ENCODE results near the gene SNX32. TPM values are rescaled to one million over a fixed set of nuclear protein-coding genes. Genes with fewer than 3 reads are reported as not detected.

SNX32 gene
- total RNA-seq, 4 donors from 2014 or later = 0.33 to 0.78 (median 0.41) TPM

DNA sequence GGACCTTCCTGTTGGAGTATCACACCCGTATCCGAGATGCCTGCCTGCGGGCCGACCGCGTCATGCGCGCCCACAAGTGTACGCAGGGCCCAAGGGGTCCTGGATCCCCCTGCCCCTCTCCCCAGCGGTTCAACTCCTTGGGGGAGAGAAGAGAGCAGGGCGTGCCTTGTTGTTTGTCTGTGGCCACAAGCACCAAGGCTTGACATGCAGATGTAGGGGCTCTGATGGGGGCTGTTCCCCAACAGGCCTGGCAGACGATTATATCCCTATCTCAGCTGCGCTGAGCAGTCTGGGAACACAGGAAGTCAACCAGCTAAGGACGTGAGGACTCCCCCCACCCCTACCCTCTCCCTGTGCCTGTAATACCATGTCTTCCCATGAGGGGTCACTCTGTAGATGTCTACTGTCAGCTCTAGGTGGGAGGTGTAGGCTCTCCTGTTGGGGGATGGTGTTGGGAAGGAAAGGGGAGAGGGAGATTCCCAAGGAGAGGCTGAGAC is 17.4 kb downstream of the SNX32 start:
- H3K27me3 ChIP-seq = no peaks in the 10 kb centered on the region
- intact Hi-C loops (cut with DNase I) = no loop called here

DNA sequence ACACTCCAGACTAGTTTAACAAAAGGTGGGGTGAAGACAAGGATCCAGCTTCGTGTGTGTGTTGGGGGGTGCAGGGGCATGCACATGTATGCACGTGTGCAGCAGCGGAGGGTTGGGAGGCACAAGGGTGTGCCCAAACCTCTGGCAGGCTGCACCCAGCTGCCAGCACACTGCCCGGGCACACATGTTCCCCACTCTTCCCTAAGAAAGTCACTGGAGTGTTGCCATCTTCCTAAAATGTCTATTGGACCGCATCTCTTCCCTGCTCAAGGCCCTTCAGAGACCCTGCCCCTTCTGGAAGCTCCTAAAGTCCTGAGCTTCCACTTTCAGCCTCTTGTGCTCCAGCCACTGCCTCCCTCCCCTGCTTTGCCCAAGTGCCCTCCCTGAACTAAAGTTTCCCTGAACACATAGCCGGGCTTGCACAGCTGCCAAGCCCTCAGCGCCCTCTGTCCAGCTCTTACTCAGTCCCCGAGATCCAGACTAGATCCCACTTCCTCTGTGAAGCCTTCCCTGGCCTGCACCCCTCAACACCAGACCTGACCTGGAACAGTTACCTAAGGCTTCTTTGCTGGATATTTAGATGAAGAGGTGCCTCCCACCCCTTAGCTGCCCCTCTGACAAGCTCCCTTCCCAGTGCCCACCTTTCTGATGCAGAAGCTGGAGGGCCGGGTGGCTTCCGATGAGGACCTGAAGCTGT is 18.2 kb downstream of the SNX32 start:
- Histone ChIP-seq H3K27me3 (no peaks in the 10 kb centered on the region), H3K36me3 (peaks cover 22 to 65% (median 60%) of the 10 kb centered on the region in 4 donors), H3K9me3 (peaks cover 0 to 9% (median 3%) of the 10 kb centered on the region in 4 donors), H3K4me1 (peaks cover 21 to 49% (median 38%) of the 10 kb centered on the region in 4 donors), H3K27ac (replicated peaks in 1 of 4) (no peak overlapping the region), H3K4me3 (no peak overlapping the region)
- DNase-seq (ENCODE audit: extremely low spot score) = no peak
- TF ChIP-seq POLR2A (IDR thresholded peaks at IDR 0.05; ENCODE audit: low read depth) (no peak), EP300 (IDR thresholded peaks at IDR 0.05) (no peak), POLR2AphosphoS5 (IDR thresholded peaks at IDR 0.05) (no peak)
- TF ChIP-seq, protein P1, sequence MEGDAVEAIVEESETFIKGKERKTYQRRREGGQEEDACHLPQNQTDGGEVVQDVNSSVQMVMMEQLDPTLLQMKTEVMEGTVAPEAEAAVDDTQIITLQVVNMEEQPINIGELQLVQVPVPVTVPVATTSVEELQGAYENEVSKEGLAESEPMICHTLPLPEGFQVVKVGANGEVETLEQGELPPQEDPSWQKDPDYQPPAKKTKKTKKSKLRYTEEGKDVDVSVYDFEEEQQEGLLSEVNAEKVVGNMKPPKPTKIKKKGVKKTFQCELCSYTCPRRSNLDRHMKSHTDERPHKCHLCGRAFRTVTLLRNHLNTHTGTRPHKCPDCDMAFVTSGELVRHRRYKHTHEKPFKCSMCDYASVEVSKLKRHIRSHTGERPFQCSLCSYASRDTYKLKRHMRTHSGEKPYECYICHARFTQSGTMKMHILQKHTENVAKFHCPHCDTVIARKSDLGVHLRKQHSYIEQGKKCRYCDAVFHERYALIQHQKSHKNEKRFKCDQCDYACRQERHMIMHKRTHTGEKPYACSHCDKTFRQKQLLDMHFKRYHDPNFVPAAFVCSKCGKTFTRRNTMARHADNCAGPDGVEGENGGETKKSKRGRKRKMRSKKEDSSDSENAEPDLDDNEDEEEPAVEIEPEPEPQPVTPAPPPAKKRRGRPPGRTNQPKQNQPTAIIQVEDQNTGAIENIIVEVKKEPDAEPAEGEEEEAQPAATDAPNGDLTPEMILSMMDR (IDR thresholded peaks at IDR 0.05) = no peak
- intact Hi-C loops (cut with DNase I) = no loop called here
- WGBS = 79% methylated on average over 8 of the region's 10 CpGs

More for the DNA sequence above, 17.4 kb downstream of the SNX32 start:
- 91% methylated on average over 13 of the region's 14 CpGs for WGBS
- H3K36me3 ChIP-seq = peaks cover 22 to 59% (median 58%) of the 10 kb centered on the region in 4 donors
- TF ChIP-seq EP300 (IDR thresholded peaks at IDR 0.05) (no peak), POLR2AphosphoS5 (IDR thresholded peaks at IDR 0.05) (peak in 1 of 2 donors; percentile 20)
- TF ChIP-seq, protein P1 (IDR thresholded peaks at IDR 0.05) = peak in 1 of 3 experiments; percentile 43
- H3K4me1 ChIP-seq = peaks cover 13 to 42% (median 31%) of the 10 kb centered on the region in 4 donors
- no peak overlapping the region for H3K27ac ChIP-seq (replicated peaks in 1 of 4)
- peaks cover 0 to 9% (median 3%) of the 10 kb centered on the region in 4 donors for H3K9me3 ChIP-seq
- no peak overlapping the region for H3K4me3 ChIP-seq
- DNase-seq (ENCODE audit: extremely low spot score) = no peak

- Histone ChIP-seq H3K27ac (replicated peaks in 1 of 4) (peak overlapping the region in 1 of 4 donors; percentile 19), H3K9me3 (peaks cover 0 to 9% (median 3%) of the 10 kb centered on the region in 4 donors), H3K27me3 (no peaks in the 10 kb centered on the region), H3K4me3 (no peak overlapping the region), H3K36me3 (peaks cover 22 to 65% (median 60%) of the 10 kb centered on the region in 4 donors), H3K4me1 (peaks cover 21 to 49% (median 38%) of the 10 kb centered on the region in 4 donors)
- TF ChIP-seq POLR2A (IDR thresholded peaks at IDR 0.05; ENCODE audit: low read depth) = no peak
- TF ChIP-seq POLR2AphosphoS5 (IDR thresholded peaks at IDR 0.05) = no peak
- no peak for TF ChIP-seq EP300 (IDR thresholded peaks at IDR 0.05)
- TF ChIP-seq, protein P1 (IDR thresholded peaks at IDR 0.05) = no peak
- 88% methylated on average over 25 of the region's 33 CpGs for WGBS
- intact Hi-C loops (cut with DNase I) = no loop called here
- no peak for DNase-seq (ENCODE audit: extremely low spot score)
Observed at GRCh38 chr11:65852508-65853245, 18.9 kb downstream of the SNX32 start.

- DNase-seq (ENCODE audit: extremely low spot score) = no peak
- Histone ChIP-seq H3K36me3 (peaks cover 22 to 65% (median 60%) of the 10 kb centered on the region in 4 donors), H3K27me3 (no peaks in the 10 kb centered on the region), H3K27ac (replicated peaks in 1 of 4) (peak overlapping the region in 1 of 4 donors; percentile 19), H3K4me1 (peaks cover 21 to 49% (median 39%) of the 10 kb centered on the region in 4 donors), H3K9me3 (peaks cover 0 to 9% (median 3%) of the 10 kb centered on the region in 4 donors), H3K4me3 (no peak overlapping the region)
- TF ChIP-seq POLR2A (IDR thresholded peaks at IDR 0.05; ENCODE audit: low read depth) (no peak), EP300 (IDR thresholded peaks at IDR 0.05) (no peak), POLR2AphosphoS5 (IDR thresholded peaks at IDR 0.05) (no peak)
- TF ChIP-seq, protein P1 (IDR thresholded peaks at IDR 0.05) = no peak
- intact Hi-C loops (cut with DNase I) = no loop called here
- 79% methylated on average over 6 of the region's 6 CpGs for WGBS
Observed at GRCh38 chr11:65853246-65853979, 19.6 kb downstream of the SNX32 start.
